Left ventricle myocardium inferior (tissue), 1 donor: ENCODE measurements around the gene KIRREL3. TPM values are rescaled to one million over a fixed set of nuclear protein-coding genes. Genes with fewer than 3 reads are reported as not detected.
"Not testable (repeated sequence)": the region's sequence is repeated elsewhere in the genome, so short reads cannot be mapped to it uniquely, and the experiment has no call there.

ENCODE experiments used
- DNase-seq: peaks from one replicate; pipeline ENCODE4 v3.0.0-alpha.2; 2020
- H3K27ac ChIP-seq: fragments of 200-600 bp; replicated peaks from 2 replicates; pipeline ENCODE4 v1.8.0; 2021
- H3K27me3 ChIP-seq: fragments of 200-600 bp; 2 replicates; pipeline ENCODE4 v1.8.0; 2021; ENCODE audit warnings: low read depth
- H3K36me3 ChIP-seq: fragments of 200-600 bp; 2 replicates; pipeline ENCODE4 v1.8.0; 2021
- H3K4me1 ChIP-seq: fragments of 200-600 bp; 2 replicates; pipeline ENCODE4 v1.8.0; 2021
- H3K4me3 ChIP-seq: fragments of 200-600 bp; 2 replicates; pipeline ENCODE4 v1.8.0; 2021; ENCODE audit warnings: mild to moderate bottlenecking, moderate library complexity
- H3K9me3 ChIP-seq: fragments of 200-600 bp; replicated peaks from 2 replicates; pipeline ENCODE4 v1.8.0; 2021
- intact Hi-C: fragments of 100-400 bp; cut with micrococcal nuclease; formaldehyde crosslinking; loops from one replicate; pipeline ENCODE4 v1.11.0; 2022
- total RNA-seq: library from RNA; stranded (reverse); fragmentation: NEBNext Ultra II Directional; extraction: Animal tissue kit (Norgen Biotek cat#: 25700); gene quantifications from one replicate; pipeline ENCODE4 v1.2.1, GENCODE V29; 2021
- TF ChIP-seq, protein P1 (sequence below): fragments of 200-600 bp; IDR thresholded peaks from 2 replicates; pipeline ENCODE4 v1.8.0; 2021; ENCODE audit warnings: antibody characterized with exemption, mild to moderate bottlenecking, borderline replicate concordance
- donor health status: DM: no; HTN: yes; CAD: no; lungs with severe emphysema.

The KIRREL3 gene
- total RNA-seq, 1 donor from 2014 or later = 0.74 TPM

DNA sequence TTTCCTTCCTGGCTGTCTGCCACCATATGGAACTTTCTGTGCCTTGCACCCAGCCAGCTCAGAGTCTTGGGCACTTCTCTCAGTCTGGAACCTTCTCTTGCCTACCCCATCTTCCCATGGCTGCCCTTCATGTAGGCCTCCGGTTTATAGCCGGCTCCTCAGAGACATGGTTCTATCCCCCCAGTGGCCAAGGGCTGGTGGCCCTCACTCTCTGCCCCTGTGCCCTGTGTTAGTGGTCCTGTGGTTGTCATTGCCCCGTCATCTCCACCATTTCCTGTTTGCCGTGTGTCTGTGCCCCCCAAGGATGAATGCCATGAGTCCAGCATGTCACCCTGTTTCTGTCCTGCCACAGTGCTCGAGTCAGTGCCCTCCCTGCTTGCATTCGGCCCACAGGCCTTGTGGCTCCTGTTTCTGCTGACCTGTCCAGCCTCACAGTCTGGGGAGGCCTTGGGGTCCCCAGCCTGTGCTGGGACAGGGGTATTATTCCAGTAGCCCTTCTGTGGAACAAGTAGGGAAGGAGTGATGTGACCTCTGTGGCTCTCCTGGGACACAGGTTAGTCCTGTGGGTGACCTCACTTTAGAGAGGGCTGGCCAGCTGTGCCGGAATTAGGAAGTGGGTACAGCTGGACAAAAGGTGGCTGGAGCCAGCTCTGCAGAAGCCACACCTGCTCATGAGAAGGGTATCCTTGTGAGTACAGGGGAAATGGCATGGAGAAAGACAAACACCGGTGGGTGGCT lies 614.4 kb downstream of the KIRREL3 start:
- no peaks in the 10 kb centered on the region for H3K36me3 ChIP-seq
- H3K9me3 ChIP-seq = no peaks in the 10 kb centered on the region
- TF ChIP-seq, protein P1, sequence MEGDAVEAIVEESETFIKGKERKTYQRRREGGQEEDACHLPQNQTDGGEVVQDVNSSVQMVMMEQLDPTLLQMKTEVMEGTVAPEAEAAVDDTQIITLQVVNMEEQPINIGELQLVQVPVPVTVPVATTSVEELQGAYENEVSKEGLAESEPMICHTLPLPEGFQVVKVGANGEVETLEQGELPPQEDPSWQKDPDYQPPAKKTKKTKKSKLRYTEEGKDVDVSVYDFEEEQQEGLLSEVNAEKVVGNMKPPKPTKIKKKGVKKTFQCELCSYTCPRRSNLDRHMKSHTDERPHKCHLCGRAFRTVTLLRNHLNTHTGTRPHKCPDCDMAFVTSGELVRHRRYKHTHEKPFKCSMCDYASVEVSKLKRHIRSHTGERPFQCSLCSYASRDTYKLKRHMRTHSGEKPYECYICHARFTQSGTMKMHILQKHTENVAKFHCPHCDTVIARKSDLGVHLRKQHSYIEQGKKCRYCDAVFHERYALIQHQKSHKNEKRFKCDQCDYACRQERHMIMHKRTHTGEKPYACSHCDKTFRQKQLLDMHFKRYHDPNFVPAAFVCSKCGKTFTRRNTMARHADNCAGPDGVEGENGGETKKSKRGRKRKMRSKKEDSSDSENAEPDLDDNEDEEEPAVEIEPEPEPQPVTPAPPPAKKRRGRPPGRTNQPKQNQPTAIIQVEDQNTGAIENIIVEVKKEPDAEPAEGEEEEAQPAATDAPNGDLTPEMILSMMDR = no peak
- H3K27me3 ChIP-seq = no peaks in the 10 kb centered on the region
- intact Hi-C loops = no loop called here
- H3K27ac ChIP-seq = peak overlapping the region; percentile 77
- DNase-seq = no peak
- peaks cover 71% of the 10 kb centered on the region for H3K4me1 ChIP-seq
- no peak overlapping the region for H3K4me3 ChIP-seq

DNA sequence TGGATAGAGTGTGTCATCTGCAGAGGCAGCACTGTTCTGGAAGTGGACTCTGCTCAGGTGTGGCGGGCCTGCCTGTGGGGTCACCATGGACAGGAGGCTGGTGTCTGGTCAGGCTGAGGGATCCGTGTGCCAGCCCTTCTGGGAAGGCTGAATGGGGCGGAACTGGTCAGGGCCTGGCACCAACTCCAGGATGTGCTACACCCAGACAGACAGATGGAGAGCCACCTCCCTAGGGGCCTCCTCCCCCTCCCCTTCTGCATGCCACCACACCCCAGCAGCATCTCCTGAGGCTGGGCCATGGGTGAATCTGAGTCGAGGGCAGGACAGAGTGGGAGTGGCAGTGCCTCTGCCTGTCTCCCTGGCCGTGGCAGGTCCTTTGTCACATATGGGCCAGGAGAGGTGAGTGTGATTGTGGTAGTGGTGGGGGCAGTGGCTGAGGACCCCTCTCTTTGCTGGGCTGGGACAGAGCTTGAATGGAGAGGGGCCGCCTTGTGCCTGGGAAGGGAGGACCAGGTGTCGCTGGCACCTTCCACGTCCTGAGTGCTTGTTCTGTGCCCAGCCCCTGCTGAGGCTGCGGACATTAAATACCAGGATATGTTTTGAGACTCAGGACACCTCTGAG lies 616.0 kb downstream of the KIRREL3 start:
- Histone ChIP-seq H3K36me3 (no peaks in the 10 kb centered on the region), H3K27me3 (no peaks in the 10 kb centered on the region), H3K27ac (no peak overlapping the region), H3K9me3 (no peaks in the 10 kb centered on the region), H3K4me1 (peaks cover 76% of the 10 kb centered on the region), H3K4me3 (no peak overlapping the region)
- intact Hi-C loops = no loop called here
- TF ChIP-seq, protein P1 = no peak
- DNase-seq = peak; percentile 9

DNA sequence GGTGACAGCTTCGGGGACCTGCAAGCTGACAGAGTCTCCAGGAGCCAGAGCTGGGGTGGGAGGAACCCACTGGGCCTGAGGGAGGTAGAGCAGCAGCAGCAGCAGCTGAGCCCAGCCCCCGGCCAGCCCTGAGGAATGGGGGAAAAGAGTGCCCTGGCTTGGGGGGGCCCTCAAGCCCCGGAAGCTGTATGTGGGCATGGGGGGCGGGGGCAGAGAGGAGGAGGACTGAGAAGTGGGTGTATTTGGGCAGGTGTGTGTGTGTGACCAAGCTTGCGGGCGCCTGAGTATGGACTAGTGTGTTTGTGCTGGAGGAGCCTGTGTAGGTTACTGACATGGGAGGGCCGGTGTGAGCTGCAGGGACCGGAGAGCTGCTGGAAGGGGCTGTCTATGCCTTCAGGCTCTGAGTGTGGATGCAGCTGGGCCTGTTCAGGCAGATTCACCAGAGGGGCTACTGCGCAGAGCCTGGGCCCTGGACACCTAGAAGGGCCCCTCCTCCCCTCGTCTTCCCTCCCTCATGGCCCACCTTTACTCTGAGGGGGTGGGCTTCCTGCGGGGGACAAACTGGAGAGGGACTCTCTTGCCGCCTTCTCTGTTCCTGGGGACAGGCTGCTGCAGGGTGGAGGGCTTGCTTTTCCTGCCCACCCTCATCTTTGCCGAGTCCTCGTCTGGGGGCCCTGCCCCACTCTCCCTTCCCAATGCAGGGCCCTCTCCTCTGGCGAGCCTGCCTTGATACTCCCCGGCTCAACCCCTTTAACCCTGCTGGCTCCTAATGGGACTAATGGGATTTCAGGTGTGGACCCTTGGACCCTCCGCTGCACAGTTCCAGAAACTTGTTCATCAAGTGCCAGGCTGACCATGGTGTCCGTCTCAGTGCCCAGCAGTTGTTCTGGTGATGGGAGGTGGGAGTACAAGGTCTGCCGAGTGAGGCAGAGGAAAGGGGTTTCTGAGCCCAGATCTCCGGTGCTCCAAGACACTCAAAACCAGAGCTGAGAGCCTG lies 616.9 kb downstream of the KIRREL3 start:
- peaks cover 85% of the 10 kb centered on the region for H3K4me1 ChIP-seq
- TF ChIP-seq, protein P1 = no peak
- no peaks in the 10 kb centered on the region for H3K36me3 ChIP-seq
- no peaks in the 10 kb centered on the region for H3K27me3 ChIP-seq
- intact Hi-C loops = no loop called here
- H3K27ac ChIP-seq = no peak overlapping the region
- no peaks in the 10 kb centered on the region for H3K9me3 ChIP-seq
- DNase-seq = no peak
- H3K4me3 ChIP-seq = no peak overlapping the region

DNA sequence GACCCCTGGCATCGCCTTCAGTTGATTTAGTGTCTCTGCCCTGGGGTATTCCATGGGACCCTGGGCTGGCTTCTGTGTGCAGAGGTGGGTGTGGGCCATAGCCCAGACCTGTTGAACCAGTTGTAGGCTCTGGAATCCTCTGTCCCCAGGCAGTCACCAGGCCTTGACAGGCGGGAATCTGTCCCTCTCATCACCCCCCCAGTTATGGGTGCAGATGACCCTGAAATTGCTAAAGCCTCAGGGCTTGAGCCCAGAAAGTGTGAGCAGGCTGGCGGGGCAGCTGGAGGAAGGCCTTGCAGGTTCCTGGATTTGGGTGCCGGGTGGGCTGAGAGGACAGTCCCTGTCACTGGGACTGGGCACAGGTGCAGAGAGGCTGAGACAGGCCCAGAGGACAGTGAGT lies 617.9 kb downstream of the KIRREL3 start:
- H3K36me3 ChIP-seq, H3K9me3 ChIP-seq, H3K4me3 ChIP-seq, intact Hi-C loops, H3K27ac ChIP-seq, DNase-seq, H3K27me3 ChIP-seq: not testable (repeated sequence)
- H3K4me1 ChIP-seq = peaks cover 80% of the 10 kb centered on the region

DNA sequence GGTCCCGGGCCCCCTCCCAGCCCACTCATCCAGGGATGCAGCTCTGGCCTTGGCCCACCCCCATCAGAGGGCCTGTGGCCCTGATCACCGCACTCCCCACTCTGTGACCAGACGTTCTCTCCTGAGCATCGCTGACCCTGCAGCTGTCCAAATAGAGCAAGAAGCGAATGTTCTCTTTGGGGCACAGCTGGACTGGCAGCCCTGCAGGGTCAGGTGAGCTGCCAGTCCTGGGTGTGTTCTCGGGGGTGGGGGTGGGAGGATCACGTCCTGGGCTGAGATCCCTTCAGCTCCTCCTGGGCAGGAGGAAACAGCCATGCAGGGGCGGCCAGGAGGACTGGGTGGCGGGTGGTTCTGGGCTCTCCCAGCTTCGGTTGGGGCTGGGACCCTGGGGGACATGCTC lies 618.6 kb downstream of the KIRREL3 start:
- H3K27me3 ChIP-seq, H3K9me3 ChIP-seq, H3K4me3 ChIP-seq, H3K36me3 ChIP-seq, intact Hi-C loops, DNase-seq, H3K27ac ChIP-seq: not testable (repeated sequence)
- H3K4me1 ChIP-seq = peaks cover 80% of the 10 kb centered on the region

DNA sequence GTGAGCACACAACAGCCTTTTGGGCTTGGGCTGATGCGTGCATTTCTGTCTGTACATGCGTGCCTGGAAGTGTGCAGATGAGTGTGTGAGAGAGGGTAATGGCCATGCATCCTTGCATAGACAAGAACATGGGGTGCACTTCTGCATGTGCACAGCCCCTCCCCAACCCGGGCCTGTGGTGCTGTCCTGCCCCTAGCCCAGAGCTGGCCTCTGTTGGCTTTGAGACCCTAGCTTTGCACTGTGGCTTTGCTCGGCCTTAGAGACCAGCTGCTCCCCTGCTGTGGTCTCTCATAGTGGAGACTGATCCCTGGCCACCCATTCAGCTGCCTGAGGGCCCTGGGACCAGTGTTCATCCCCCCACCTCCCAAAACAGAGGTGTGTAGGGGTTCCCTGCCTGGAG lies 619.7 kb downstream of the KIRREL3 start:
- TF ChIP-seq, protein P1 = no peak

More for the DNA sequence above, 619.7 kb downstream of the KIRREL3 start:
- no peak for DNase-seq
- Histone ChIP-seq H3K9me3 (no peaks in the 10 kb centered on the region), H3K4me1 (peaks cover 80% of the 10 kb centered on the region), H3K36me3 (no peaks in the 10 kb centered on the region), H3K27ac (no peak overlapping the region), H3K4me3 (no peak overlapping the region), H3K27me3 (no peaks in the 10 kb centered on the region)
- intact Hi-C loops = no loop called here
